Measurements from ENCODE around the gene MMP20. TPM values are rescaled to one million over a fixed set of nuclear protein-coding genes. Genes with fewer than 3 reads are reported as not detected.

MMP20 gene
- total RNA-seq, 3 donors from 2014 or later, result 0.59 TPM; not detected in 2

- H3K27ac ChIP-seq, result no peak overlapping the region
- no peak for DNase-seq (ENCODE audit: low spot score in 2 of 2)
- TF ChIP-seq CTCF (IDR thresholded peaks at IDR 0.05) (no peak), POLR2A (IDR thresholded peaks at IDR 0.05) (no peak), POLR2AphosphoS5 (IDR thresholded peaks at IDR 0.05) (no peak)
- no peaks in the 10 kb centered on the region for H3K4me1 ChIP-seq
- no peaks in the 10 kb centered on the region for H3K27me3 ChIP-seq
- H3K4me3 ChIP-seq, result no peak overlapping the region
- intact Hi-C loops (cut with DNase I; ENCODE audit: low total_unique reads), result no loop called here
- H3K9me3 ChIP-seq, result no peaks in the 10 kb centered on the region
- no peaks in the 10 kb centered on the region for H3K36me3 ChIP-seq
Measured at GRCh38 chr11:102591160-102591718, 33.9 kb downstream of the MMP20 start.

- TF ChIP-seq POLR2A (IDR thresholded peaks at IDR 0.05) (no peak), CTCF (IDR thresholded peaks at IDR 0.05) (no peak), POLR2AphosphoS5 (IDR thresholded peaks at IDR 0.05) (no peak)
- H3K27ac ChIP-seq, result no peak overlapping the region
- no peak overlapping the region for H3K4me3 ChIP-seq
- H3K4me1 ChIP-seq, result no peaks in the 10 kb centered on the region
- intact Hi-C loops (cut with DNase I; ENCODE audit: low total_unique reads), result no loop called here
- no peaks in the 10 kb centered on the region for H3K27me3 ChIP-seq
- no peak for DNase-seq (ENCODE audit: low spot score in 2 of 2)
- no peaks in the 10 kb centered on the region for H3K9me3 ChIP-seq
- H3K36me3 ChIP-seq, result no peaks in the 10 kb centered on the region
Measured at GRCh38 chr11:102590276-102591049, 34.7 kb downstream of the MMP20 start.

DNA sequence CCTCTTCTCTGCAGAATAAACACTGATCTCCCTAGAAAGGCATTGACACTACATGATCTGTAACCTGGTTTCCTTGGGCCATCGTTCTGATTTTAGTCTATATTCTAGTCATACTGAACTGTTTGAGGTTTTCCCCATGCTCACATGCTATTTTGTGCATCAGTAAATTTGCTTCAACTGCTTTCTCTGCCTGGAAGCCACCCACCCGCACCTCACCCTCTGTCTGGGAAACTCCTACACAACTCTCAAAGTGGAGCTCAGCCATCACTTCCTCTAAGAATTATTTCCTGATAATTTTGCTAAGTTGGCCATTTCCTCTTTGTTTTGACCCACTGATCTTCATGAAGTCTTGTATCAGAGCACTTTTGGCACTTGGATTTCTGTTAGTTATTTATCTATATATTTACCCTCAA is 36.1 kb downstream of the MMP20 start:
- intact Hi-C loops (cut with DNase I; ENCODE audit: low total_unique reads), result no loop called here
- TF ChIP-seq POLR2AphosphoS5 (IDR thresholded peaks at IDR 0.05), result no peak
- no peak for TF ChIP-seq CTCF (IDR thresholded peaks at IDR 0.05)
- no peak for TF ChIP-seq POLR2A (IDR thresholded peaks at IDR 0.05)

GRCh38 chr11:102587722-102588121 is 37.4 kb downstream of the MMP20 start:
- H3K36me3 ChIP-seq, result no peaks in the 10 kb centered on the region
- no peaks in the 10 kb centered on the region for H3K9me3 ChIP-seq
- no peak for TF ChIP-seq POLR2AphosphoS5 (IDR thresholded peaks at IDR 0.05)
- TF ChIP-seq CTCF (IDR thresholded peaks at IDR 0.05), result no peak
- no peak for TF ChIP-seq POLR2A (IDR thresholded peaks at IDR 0.05)
- no peak overlapping the region for H3K27ac ChIP-seq
- H3K4me3 ChIP-seq, result no peak overlapping the region
- no peak for DNase-seq (ENCODE audit: low spot score in 2 of 2)
- no peaks in the 10 kb centered on the region for H3K27me3 ChIP-seq
- H3K4me1 ChIP-seq, result no peaks in the 10 kb centered on the region
- intact Hi-C loops (cut with DNase I; ENCODE audit: low total_unique reads), result no loop called here

More for the DNA sequence above, 36.1 kb downstream of the MMP20 start:
- H3K27me3 ChIP-seq, result no peaks in the 10 kb centered on the region
- H3K36me3 ChIP-seq, result no peaks in the 10 kb centered on the region
- no peaks in the 10 kb centered on the region for H3K4me1 ChIP-seq
- H3K4me3 ChIP-seq, result no peak overlapping the region
- no peak for DNase-seq (ENCODE audit: low spot score in 2 of 2)
- no peak overlapping the region for H3K27ac ChIP-seq
- H3K9me3 ChIP-seq, result no peaks in the 10 kb centered on the region

- no peak for DNase-seq (ENCODE audit: low spot score in 2 of 2)
- Histone ChIP-seq H3K36me3 (no peaks in the 10 kb centered on the region), H3K9me3 (no peaks in the 10 kb centered on the region), H3K27me3 (no peaks in the 10 kb centered on the region), H3K4me1 (no peaks in the 10 kb centered on the region), H3K4me3 (no peak overlapping the region), H3K27ac (no peak overlapping the region)
- intact Hi-C loops (cut with DNase I; ENCODE audit: low total_unique reads), result no loop called here
- no peak for TF ChIP-seq CTCF (IDR thresholded peaks at IDR 0.05)
Measured at GRCh38 chr11:102583141-102583873, 41.8 kb downstream of the MMP20 start.
